ENCODE results near the gene PRDM1.

The PRDM1 gene

GRCh38 chr6:106105493-106105892, 19.4 kb downstream of the PRDM1 start:
- Histone ChIP-seq H3K9ac (ENCODE audit: low read length in 2 of 2) (no peak overlapping the region), H3K27me3 (ENCODE audit: control insufficient read depth in 1 of 2, insufficient read depth in 2 of 2, low read length in 2 of 2) (peaks cover 2 to 12% of the 10 kb centered on the region in 2 donors), H3K27ac (ENCODE audit: low read length) (no peak overlapping the region), H3K36me3 (ENCODE audit: control insufficient read depth in 2 of 2, insufficient read depth in 2 of 2, low read length in 2 of 2) (no peaks in the 10 kb centered on the region), H3K9me3 (ENCODE audit: control insufficient read depth in 2 of 2, low read length in 2 of 2) (no peaks in the 10 kb centered on the region), H3K4me3 (ENCODE audit: low read length in 2 of 2) (no peak overlapping the region), H3K4me1 (ENCODE audit: control insufficient read depth, insufficient read depth, low read length) (no peaks in the 10 kb centered on the region)

- Histone ChIP-seq H3K4me3 (ENCODE audit: low read length in 2 of 2) (no peak overlapping the region), H3K36me3 (ENCODE audit: control insufficient read depth in 2 of 2, insufficient read depth in 2 of 2, low read length in 2 of 2) (no peaks in the 10 kb centered on the region), H3K9me3 (ENCODE audit: control insufficient read depth in 2 of 2, low read length in 2 of 2) (no peaks in the 10 kb centered on the region), H3K9ac (ENCODE audit: low read length in 2 of 2) (no peak overlapping the region), H3K27me3 (ENCODE audit: control insufficient read depth in 1 of 2, insufficient read depth in 2 of 2, low read length in 2 of 2) (peaks cover 2 to 9% of the 10 kb centered on the region in 2 donors), H3K4me1 (ENCODE audit: control insufficient read depth, insufficient read depth, low read length) (no peaks in the 10 kb centered on the region), H3K27ac (ENCODE audit: low read length) (no peak overlapping the region)
These were observed 20.3 kb downstream of the PRDM1 start for GRCh38 chr6:106106276-106107042.

- Histone ChIP-seq H3K4me1 (ENCODE audit: control insufficient read depth, insufficient read depth, low read length) (no peaks in the 10 kb centered on the region), H3K27ac (ENCODE audit: low read length) (no peak overlapping the region), H3K9ac (ENCODE audit: low read length in 2 of 2) (no peak overlapping the region), H3K36me3 (ENCODE audit: control insufficient read depth in 2 of 2, insufficient read depth in 2 of 2, low read length in 2 of 2) (no peaks in the 10 kb centered on the region), H3K4me3 (ENCODE audit: low read length in 2 of 2) (no peak overlapping the region), H3K27me3 (ENCODE audit: control insufficient read depth in 1 of 2, insufficient read depth in 2 of 2, low read length in 2 of 2) (peaks cover 2 to 9% of the 10 kb centered on the region in 2 donors), H3K9me3 (ENCODE audit: control insufficient read depth in 2 of 2, low read length in 2 of 2) (no peaks in the 10 kb centered on the region)
These were observed 21.0 kb downstream of the PRDM1 start for GRCh38 chr6:106107043-106107613.

- no peaks in the 10 kb centered on the region for H3K4me1 ChIP-seq (ENCODE audit: control insufficient read depth, insufficient read depth, low read length)
- H3K36me3 ChIP-seq (ENCODE audit: control insufficient read depth in 2 of 2, insufficient read depth in 2 of 2, low read length in 2 of 2): no peaks in the 10 kb centered on the region
- no peak overlapping the region for H3K27ac ChIP-seq (ENCODE audit: low read length)
- H3K9ac ChIP-seq (ENCODE audit: low read length in 2 of 2): no peak overlapping the region
- H3K27me3 ChIP-seq (ENCODE audit: control insufficient read depth in 1 of 2, insufficient read depth in 2 of 2, low read length in 2 of 2): peaks cover 2 to 9% of the 10 kb centered on the region in 2 donors
- H3K4me3 ChIP-seq (ENCODE audit: low read length in 2 of 2): no peak overlapping the region
- no peaks in the 10 kb centered on the region for H3K9me3 ChIP-seq (ENCODE audit: control insufficient read depth in 2 of 2, low read length in 2 of 2)
These were observed 22.0 kb downstream of the PRDM1 start for GRCh38 chr6:106108129-106108528.

- Histone ChIP-seq H3K4me3 (ENCODE audit: low read length in 2 of 2) (no peak overlapping the region), H3K9me3 (ENCODE audit: control insufficient read depth in 2 of 2, low read length in 2 of 2) (no peaks in the 10 kb centered on the region), H3K27ac (ENCODE audit: low read length) (no peak overlapping the region), H3K36me3 (ENCODE audit: control insufficient read depth in 2 of 2, insufficient read depth in 2 of 2, low read length in 2 of 2) (no peaks in the 10 kb centered on the region), H3K4me1 (ENCODE audit: control insufficient read depth, insufficient read depth, low read length) (no peaks in the 10 kb centered on the region), H3K27me3 (ENCODE audit: control insufficient read depth in 1 of 2, insufficient read depth in 2 of 2, low read length in 2 of 2) (peaks cover 2 to 9% of the 10 kb centered on the region in 2 donors), H3K9ac (ENCODE audit: low read length in 2 of 2) (no peak overlapping the region)
These were observed 22.9 kb downstream of the PRDM1 start for GRCh38 chr6:106109029-106109428.

GRCh38 chr6:106110164-106110826, 24.2 kb downstream of the PRDM1 start:
- no peak overlapping the region for H3K9ac ChIP-seq (ENCODE audit: low read length in 2 of 2)
- no peaks in the 10 kb centered on the region for H3K4me1 ChIP-seq (ENCODE audit: control insufficient read depth, insufficient read depth, low read length)
- H3K4me3 ChIP-seq (ENCODE audit: low read length in 2 of 2): no peak overlapping the region
- H3K9me3 ChIP-seq (ENCODE audit: control insufficient read depth in 2 of 2, low read length in 2 of 2): no peaks in the 10 kb centered on the region
- H3K36me3 ChIP-seq (ENCODE audit: control insufficient read depth in 2 of 2, insufficient read depth in 2 of 2, low read length in 2 of 2): no peaks in the 10 kb centered on the region
- H3K27ac ChIP-seq (ENCODE audit: low read length): no peak overlapping the region
- H3K27me3 ChIP-seq (ENCODE audit: control insufficient read depth in 1 of 2, insufficient read depth in 2 of 2, low read length in 2 of 2): peaks cover 0 to 3% of the 10 kb centered on the region in 2 donors

GRCh38 chr6:106112433-106112832, 26.3 kb downstream of the PRDM1 start:
- Histone ChIP-seq H3K4me3 (ENCODE audit: low read length in 2 of 2) (no peak overlapping the region), H3K9ac (ENCODE audit: low read length in 2 of 2) (no peak overlapping the region), H3K27ac (ENCODE audit: low read length) (no peak overlapping the region), H3K27me3 (ENCODE audit: control insufficient read depth in 1 of 2, insufficient read depth in 2 of 2, low read length in 2 of 2) (no peaks in the 10 kb centered on the region), H3K9me3 (ENCODE audit: control insufficient read depth in 2 of 2, low read length in 2 of 2) (no peaks in the 10 kb centered on the region), H3K36me3 (ENCODE audit: control insufficient read depth in 2 of 2, insufficient read depth in 2 of 2, low read length in 2 of 2) (no peaks in the 10 kb centered on the region), H3K4me1 (ENCODE audit: control insufficient read depth, insufficient read depth, low read length) (no peaks in the 10 kb centered on the region)

GRCh38 chr6:106113256-106113959, 27.3 kb downstream of the PRDM1 start:
- no peaks in the 10 kb centered on the region for H3K4me1 ChIP-seq (ENCODE audit: control insufficient read depth, insufficient read depth, low read length)
- H3K27me3 ChIP-seq (ENCODE audit: control insufficient read depth in 1 of 2, insufficient read depth in 2 of 2, low read length in 2 of 2): no peaks in the 10 kb centered on the region

GRCh38 chr6:106114492-106114891, 28.4 kb downstream of the PRDM1 start:
- Histone ChIP-seq H3K4me1 (ENCODE audit: control insufficient read depth, insufficient read depth, low read length) (no peaks in the 10 kb centered on the region), H3K9ac (ENCODE audit: low read length in 2 of 2) (no peak overlapping the region), H3K27me3 (ENCODE audit: control insufficient read depth in 1 of 2, insufficient read depth in 2 of 2, low read length in 2 of 2) (no peaks in the 10 kb centered on the region), H3K4me3 (ENCODE audit: low read length in 2 of 2) (no peak overlapping the region), H3K36me3 (ENCODE audit: control insufficient read depth in 2 of 2, insufficient read depth in 2 of 2, low read length in 2 of 2) (no peaks in the 10 kb centered on the region), H3K9me3 (ENCODE audit: control insufficient read depth in 2 of 2, low read length in 2 of 2) (no peaks in the 10 kb centered on the region), H3K27ac (ENCODE audit: low read length) (no peak overlapping the region)

More at GRCh38 chr6:106113256-106113959, 27.3 kb downstream of the PRDM1 start:
- Histone ChIP-seq H3K9ac (ENCODE audit: low read length in 2 of 2) (no peak overlapping the region), H3K4me3 (ENCODE audit: low read length in 2 of 2) (no peak overlapping the region), H3K36me3 (ENCODE audit: control insufficient read depth in 2 of 2, insufficient read depth in 2 of 2, low read length in 2 of 2) (no peaks in the 10 kb centered on the region), H3K27ac (ENCODE audit: low read length) (no peak overlapping the region), H3K9me3 (ENCODE audit: control insufficient read depth in 2 of 2, low read length in 2 of 2) (no peaks in the 10 kb centered on the region)

GRCh38 chr6:106115286-106115685, 29.1 kb downstream of the PRDM1 start:
- Histone ChIP-seq H3K4me1 (ENCODE audit: control insufficient read depth, insufficient read depth, low read length) (no peaks in the 10 kb centered on the region), H3K36me3 (ENCODE audit: control insufficient read depth in 2 of 2, insufficient read depth in 2 of 2, low read length in 2 of 2) (no peaks in the 10 kb centered on the region), H3K9me3 (ENCODE audit: control insufficient read depth in 2 of 2, low read length in 2 of 2) (no peaks in the 10 kb centered on the region), H3K4me3 (ENCODE audit: low read length in 2 of 2) (no peak overlapping the region), H3K27ac (ENCODE audit: low read length) (no peak overlapping the region), H3K9ac (ENCODE audit: low read length in 2 of 2) (no peak overlapping the region), H3K27me3 (ENCODE audit: control insufficient read depth in 1 of 2, insufficient read depth in 2 of 2, low read length in 2 of 2) (no peaks in the 10 kb centered on the region)

Measured in stomach smooth muscle (tissue), 2 donors.